Measurements from ENCODE around the gene BLTP3A.
A peak's percentile ranks its signal among the peaks of the same experiment; 100 is the strongest.

DNA sequence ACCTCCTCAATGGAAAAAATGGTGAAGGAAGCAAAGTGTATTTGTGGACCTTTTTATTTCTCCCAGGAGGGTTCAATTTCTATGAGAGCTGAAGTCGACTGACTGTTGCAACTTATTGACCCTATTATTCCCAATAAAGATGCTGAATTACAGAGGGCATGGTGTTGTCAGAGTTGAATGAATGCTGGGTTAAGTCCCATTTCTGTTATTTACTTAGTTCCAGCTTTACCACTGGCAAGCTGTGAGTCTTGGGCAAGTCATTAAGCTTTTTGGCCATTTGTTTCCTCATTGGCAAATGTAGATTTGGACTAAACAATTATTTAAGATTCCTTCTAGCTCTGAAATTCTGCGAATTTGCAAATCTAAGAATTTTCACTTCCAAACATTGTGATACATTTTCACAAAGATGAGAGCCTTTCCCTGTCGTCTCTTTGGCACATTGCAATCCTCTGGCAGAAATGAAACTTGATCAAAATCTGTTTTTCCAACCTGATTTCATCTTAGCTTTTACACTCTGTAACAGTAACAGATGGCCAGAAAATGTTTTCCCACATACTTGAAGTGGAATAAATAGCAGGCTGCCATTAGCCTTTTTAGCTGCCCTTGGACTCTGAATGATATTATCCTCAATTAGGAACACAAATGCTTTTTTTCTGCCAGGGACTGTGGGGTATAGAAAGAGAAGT is 21.3 kb downstream of the BLTP3A start:
- TF ChIP-seq, protein P1, sequence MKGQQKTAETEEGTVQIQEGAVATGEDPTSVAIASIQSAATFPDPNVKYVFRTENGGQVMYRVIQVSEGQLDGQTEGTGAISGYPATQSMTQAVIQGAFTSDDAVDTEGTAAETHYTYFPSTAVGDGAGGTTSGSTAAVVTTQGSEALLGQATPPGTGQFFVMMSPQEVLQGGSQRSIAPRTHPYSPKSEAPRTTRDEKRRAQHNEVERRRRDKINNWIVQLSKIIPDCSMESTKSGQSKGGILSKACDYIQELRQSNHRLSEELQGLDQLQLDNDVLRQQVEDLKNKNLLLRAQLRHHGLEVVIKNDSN (IDR thresholded peaks at IDR 0.05; ENCODE audit: borderline replicate concordance, low read depth), result no peak
- TF ChIP-seq, protein P2, sequence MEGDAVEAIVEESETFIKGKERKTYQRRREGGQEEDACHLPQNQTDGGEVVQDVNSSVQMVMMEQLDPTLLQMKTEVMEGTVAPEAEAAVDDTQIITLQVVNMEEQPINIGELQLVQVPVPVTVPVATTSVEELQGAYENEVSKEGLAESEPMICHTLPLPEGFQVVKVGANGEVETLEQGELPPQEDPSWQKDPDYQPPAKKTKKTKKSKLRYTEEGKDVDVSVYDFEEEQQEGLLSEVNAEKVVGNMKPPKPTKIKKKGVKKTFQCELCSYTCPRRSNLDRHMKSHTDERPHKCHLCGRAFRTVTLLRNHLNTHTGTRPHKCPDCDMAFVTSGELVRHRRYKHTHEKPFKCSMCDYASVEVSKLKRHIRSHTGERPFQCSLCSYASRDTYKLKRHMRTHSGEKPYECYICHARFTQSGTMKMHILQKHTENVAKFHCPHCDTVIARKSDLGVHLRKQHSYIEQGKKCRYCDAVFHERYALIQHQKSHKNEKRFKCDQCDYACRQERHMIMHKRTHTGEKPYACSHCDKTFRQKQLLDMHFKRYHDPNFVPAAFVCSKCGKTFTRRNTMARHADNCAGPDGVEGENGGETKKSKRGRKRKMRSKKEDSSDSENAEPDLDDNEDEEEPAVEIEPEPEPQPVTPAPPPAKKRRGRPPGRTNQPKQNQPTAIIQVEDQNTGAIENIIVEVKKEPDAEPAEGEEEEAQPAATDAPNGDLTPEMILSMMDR (IDR thresholded peaks at IDR 0.05), result no peak
- TF ChIP-seq FOXM1 (IDR thresholded peaks at IDR 0.05; ENCODE audit: low read depth) (no peak), SMC3 (IDR thresholded peaks at IDR 0.05; ENCODE audit: low read depth, low read length) (no peak), YY1 (IDR thresholded peaks at IDR 0.05; ENCODE audit: low read depth) (no peak), TEAD4 (IDR thresholded peaks at IDR 0.05; ENCODE audit: borderline replicate concordance, insufficient read depth) (no peak), POLR2AphosphoS5 (IDR thresholded peaks at IDR 0.05; ENCODE audit: low read depth, low read length) (no peak), SIN3A (IDR thresholded peaks at IDR 0.05; ENCODE audit: borderline replicate concordance, low read depth, low read length) (no peak), RXRA (IDR thresholded peaks at IDR 0.05; ENCODE audit: borderline replicate concordance, low read depth) (no peak), RCOR1 (IDR thresholded peaks at IDR 0.05; ENCODE audit: low read length) (peak; percentile 91), ELF1 (IDR thresholded peaks at IDR 0.05) (no peak)
- TF ChIP-seq, protein P3, sequence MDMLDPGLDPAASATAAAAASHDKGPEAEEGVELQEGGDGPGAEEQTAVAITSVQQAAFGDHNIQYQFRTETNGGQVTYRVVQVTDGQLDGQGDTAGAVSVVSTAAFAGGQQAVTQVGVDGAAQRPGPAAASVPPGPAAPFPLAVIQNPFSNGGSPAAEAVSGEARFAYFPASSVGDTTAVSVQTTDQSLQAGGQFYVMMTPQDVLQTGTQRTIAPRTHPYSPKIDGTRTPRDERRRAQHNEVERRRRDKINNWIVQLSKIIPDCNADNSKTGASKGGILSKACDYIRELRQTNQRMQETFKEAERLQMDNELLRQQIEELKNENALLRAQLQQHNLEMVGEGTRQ (IDR thresholded peaks at IDR 0.05; ENCODE audit: borderline replicate concordance, low read depth, low read length), result no peak
- TF ChIP-seq, protein P4, sequence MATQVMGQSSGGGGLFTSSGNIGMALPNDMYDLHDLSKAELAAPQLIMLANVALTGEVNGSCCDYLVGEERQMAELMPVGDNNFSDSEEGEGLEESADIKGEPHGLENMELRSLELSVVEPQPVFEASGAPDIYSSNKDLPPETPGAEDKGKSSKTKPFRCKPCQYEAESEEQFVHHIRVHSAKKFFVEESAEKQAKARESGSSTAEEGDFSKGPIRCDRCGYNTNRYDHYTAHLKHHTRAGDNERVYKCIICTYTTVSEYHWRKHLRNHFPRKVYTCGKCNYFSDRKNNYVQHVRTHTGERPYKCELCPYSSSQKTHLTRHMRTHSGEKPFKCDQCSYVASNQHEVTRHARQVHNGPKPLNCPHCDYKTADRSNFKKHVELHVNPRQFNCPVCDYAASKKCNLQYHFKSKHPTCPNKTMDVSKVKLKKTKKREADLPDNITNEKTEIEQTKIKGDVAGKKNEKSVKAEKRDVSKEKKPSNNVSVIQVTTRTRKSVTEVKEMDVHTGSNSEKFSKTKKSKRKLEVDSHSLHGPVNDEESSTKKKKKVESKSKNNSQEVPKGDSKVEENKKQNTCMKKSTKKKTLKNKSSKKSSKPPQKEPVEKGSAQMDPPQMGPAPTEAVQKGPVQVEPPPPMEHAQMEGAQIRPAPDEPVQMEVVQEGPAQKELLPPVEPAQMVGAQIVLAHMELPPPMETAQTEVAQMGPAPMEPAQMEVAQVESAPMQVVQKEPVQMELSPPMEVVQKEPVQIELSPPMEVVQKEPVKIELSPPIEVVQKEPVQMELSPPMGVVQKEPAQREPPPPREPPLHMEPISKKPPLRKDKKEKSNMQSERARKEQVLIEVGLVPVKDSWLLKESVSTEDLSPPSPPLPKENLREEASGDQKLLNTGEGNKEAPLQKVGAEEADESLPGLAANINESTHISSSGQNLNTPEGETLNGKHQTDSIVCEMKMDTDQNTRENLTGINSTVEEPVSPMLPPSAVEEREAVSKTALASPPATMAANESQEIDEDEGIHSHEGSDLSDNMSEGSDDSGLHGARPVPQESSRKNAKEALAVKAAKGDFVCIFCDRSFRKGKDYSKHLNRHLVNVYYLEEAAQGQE (IDR thresholded peaks at IDR 0.05; ENCODE audit: low read depth, low read length), result no peak
